ENCODE measurements around the gene S100A3. TPM values are rescaled to one million over a fixed set of nuclear protein-coding genes. Genes with fewer than 3 reads are reported as not detected.
"Not testable (repeated sequence)": the region's sequence is repeated elsewhere in the genome, so short reads cannot be mapped to it uniquely, and the experiment has no call there.

S100A3 gene
- 1 to 10 TPM in 3 of 4 donors, not detected in 1; 1.7 to 3.2 (median 2.7) TPM for total RNA-seq

- ATAC-seq (ENCODE audit: low FRiP score) (peak; percentile 67), DNase-seq (ENCODE audit: low spot score) (no peak)
- TF ChIP-seq CTCF (IDR thresholded peaks at IDR 0.05), result no peak
Measured at GRCh38 chr1:153548722-153549688, at the start of gene S100A3. S100A3 (minus strand) TSS chr1:153549258; CDS start chr1:153548485, 773 bp downstream.

GRCh38 chr1:153598309-153599172 lies 49.5 kb upstream of the S100A3 start:
- DNase-seq (ENCODE audit: low spot score) (no peak), ATAC-seq (ENCODE audit: low FRiP score) (no peak)
- no peak for TF ChIP-seq CTCF (IDR thresholded peaks at IDR 0.05)

GRCh38 chr1:153597206-153597605 lies 48.1 kb upstream of the S100A3 start:
- ATAC-seq (ENCODE audit: low FRiP score) (peak; percentile 58), DNase-seq (ENCODE audit: low spot score) (no peak)
- TF ChIP-seq CTCF (IDR thresholded peaks at IDR 0.05), result no peak

GRCh38 chr1:153592748-153593147 lies 43.7 kb upstream of the S100A3 start:
- ATAC-seq (ENCODE audit: low FRiP score) (no peak), DNase-seq (ENCODE audit: low spot score) (no peak)
- no peak for TF ChIP-seq CTCF (IDR thresholded peaks at IDR 0.05)

- ATAC-seq (ENCODE audit: low FRiP score) (no peak), DNase-seq (ENCODE audit: low spot score) (no peak)
- no peak for TF ChIP-seq CTCF (IDR thresholded peaks at IDR 0.05)
Measured at GRCh38 chr1:153588482-153588881, 39.4 kb upstream of the S100A3 start.

- DNase-seq (ENCODE audit: low spot score); ATAC-seq (ENCODE audit: low FRiP score): not testable (repeated sequence)
Measured at GRCh38 chr1:153588033-153588432, 39.0 kb upstream of the S100A3 start.

GRCh38 chr1:153587314-153587713 lies 38.3 kb upstream of the S100A3 start:
- TF ChIP-seq CTCF (IDR thresholded peaks at IDR 0.05), result no peak
- DNase-seq (ENCODE audit: low spot score), result no peak
- ATAC-seq (ENCODE audit: low FRiP score), result no peak

All from omental fat pad (tissue), 4 donors.